ENCODE results near the gene ATRNL1. TPM values are rescaled to one million over a fixed set of nuclear protein-coding genes. Genes with fewer than 3 reads are reported as not detected.

The ATRNL1 gene
- polyA plus RNA-seq, result 2.5 TPM

DNA sequence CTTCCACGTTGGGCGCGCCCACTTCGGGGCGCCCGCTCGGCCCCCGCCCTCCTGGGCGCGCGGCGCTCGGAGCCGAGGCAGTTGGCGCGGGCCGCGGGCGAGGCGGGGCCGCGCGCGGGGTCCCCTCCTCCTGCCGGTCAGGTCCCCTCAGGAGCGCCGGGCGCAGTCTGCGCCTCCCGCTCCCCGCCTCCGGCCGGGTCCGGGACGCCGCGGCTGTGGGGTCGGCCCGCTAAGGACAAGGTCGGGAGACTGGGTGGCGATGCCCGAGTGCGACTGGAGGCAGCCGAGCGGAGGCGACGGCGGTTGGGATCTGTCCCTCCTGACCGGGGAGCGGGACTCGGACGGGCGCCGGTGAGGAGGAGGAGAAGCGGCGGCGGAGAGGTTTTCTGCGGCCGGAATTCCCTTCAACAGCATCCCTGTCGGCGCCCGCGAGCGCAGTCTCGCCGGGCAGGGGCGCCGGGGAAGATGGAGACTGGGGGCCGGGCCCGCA is at the start of gene ATRNL1:
TSS of gene ATRNL1 (plus strand) at position 80 of the 490 bp plus-strand sequence. CDS start at position 466, 386 bp downstream.
- H3K4me3 Mint-ChIP-seq, result peak within 1 kb of the TSS; percentile 85 to 95 (median 90)
- H3K36me3 Mint-ChIP-seq, result no peaks in the 10 kb centered on the region
- peaks cover 14% of the 10 kb centered on the region for H3K27me3 Mint-ChIP-seq
- H3K4me1 Mint-ChIP-seq, result peaks cover 5 to 13% (median 11%) of the 10 kb centered on the region in 3 donors
- H3K27ac Mint-ChIP-seq, result peak within 1 kb of the TSS; percentile 24 to 88 (median 50)
- H3K9me3 Mint-ChIP-seq, result peaks cover 0 to 2% (median 0%) of the 10 kb centered on the region in 3 donors

GRCh38 chr10:115043719-115044118 is 49.4 kb upstream of the ATRNL1 start:
- Mint-ChIP-seq H3K27ac (no peak overlapping the region), H3K36me3 (peaks cover 4% of the 10 kb centered on the region), H3K27me3 (peaks cover 1% of the 10 kb centered on the region), H3K9me3 (no peaks in the 10 kb centered on the region), H3K4me3 (no peak overlapping the region), H3K4me1 (no peaks in the 10 kb centered on the region)

DNA sequence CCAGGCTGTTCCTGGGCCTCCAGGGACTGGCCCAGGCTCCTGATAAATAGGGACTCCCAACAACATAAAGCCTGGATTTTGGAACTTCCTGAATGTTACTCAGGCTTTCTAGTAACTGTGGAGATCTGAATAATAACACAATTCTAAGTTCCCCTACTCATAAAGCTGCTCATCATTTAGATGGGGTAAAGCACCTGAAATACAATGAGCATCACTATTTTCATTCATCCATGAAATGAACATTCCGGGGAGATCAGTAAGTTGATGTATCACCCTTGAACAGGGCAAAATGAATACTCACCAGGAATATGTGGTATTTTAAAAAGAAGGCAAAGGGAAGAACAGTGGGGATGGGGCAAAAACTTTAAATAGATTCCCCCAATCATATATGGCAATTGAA is 48.3 kb upstream of the ATRNL1 start:
- Mint-ChIP-seq H3K9me3 (no peaks in the 10 kb centered on the region), H3K27me3 (peaks cover 3% of the 10 kb centered on the region), H3K36me3 (peaks cover 4% of the 10 kb centered on the region), H3K27ac (no peak overlapping the region), H3K4me1 (no peaks in the 10 kb centered on the region), H3K4me3 (no peak overlapping the region)

DNA sequence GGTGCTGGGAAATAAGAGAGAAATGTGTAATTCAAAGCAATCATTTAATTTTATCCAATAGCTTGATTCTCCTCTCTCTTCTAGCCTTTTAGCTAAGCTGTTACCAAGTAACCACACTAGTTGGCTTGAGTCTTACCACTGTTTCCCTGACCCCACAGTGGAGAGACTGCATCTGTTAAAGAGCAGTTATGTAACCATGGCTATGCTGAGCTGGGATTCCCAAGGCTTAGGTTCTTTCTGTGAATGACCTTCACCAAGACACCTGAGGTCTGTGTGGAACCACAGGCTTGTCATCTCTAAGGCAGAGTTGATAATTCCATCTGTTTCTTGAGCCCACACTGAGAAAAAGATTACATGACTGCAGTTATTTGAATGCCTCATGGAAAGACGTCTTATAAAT is 47.7 kb upstream of the ATRNL1 start:
- peaks cover 4% of the 10 kb centered on the region for H3K36me3 Mint-ChIP-seq

GRCh38 chr10:115046686-115047236 is 46.4 kb upstream of the ATRNL1 start:
- Mint-ChIP-seq H3K27ac (no peak overlapping the region), H3K27me3 (peaks cover 3% of the 10 kb centered on the region), H3K4me3 (no peak overlapping the region), H3K36me3 (peaks cover 2% of the 10 kb centered on the region), H3K9me3 (no peaks in the 10 kb centered on the region), H3K4me1 (no peaks in the 10 kb centered on the region)

More for the DNA sequence above, 47.7 kb upstream of the ATRNL1 start:
- Mint-ChIP-seq H3K27ac (no peak overlapping the region), H3K4me3 (no peak overlapping the region), H3K4me1 (no peaks in the 10 kb centered on the region), H3K9me3 (no peaks in the 10 kb centered on the region), H3K27me3 (peaks cover 3% of the 10 kb centered on the region)

DNA sequence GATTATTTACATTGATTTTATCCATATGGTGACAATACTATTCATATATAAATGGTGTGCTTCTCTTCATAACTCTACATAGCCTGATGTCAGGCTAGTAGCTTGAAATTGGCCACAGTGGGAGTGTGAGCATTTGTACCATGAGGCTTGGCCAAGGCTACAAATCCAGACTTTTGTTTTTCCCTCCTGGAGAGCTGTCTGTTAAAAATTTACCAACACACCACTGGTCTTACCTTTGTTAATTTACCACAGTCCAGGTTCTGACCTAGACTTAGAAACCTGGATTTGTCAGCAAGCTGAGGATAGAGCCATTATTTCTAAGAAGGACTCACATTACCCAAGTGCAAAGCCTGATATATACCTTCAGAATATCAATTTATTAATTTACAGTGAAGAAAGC is 45.5 kb upstream of the ATRNL1 start:
- Mint-ChIP-seq H3K27ac (no peak overlapping the region), H3K9me3 (no peaks in the 10 kb centered on the region), H3K4me1 (no peaks in the 10 kb centered on the region), H3K36me3 (peaks cover 2% of the 10 kb centered on the region), H3K27me3 (peaks cover 3% of the 10 kb centered on the region), H3K4me3 (no peak overlapping the region)

GRCh38 chr10:115049318-115049717 is 43.8 kb upstream of the ATRNL1 start:
- Mint-ChIP-seq H3K27ac (no peak overlapping the region), H3K27me3 (peaks cover 2% of the 10 kb centered on the region)

GRCh38 chr10:115049960-115050359 is 43.2 kb upstream of the ATRNL1 start:
- Mint-ChIP-seq H3K4me1 (no peaks in the 10 kb centered on the region), H3K36me3 (no peaks in the 10 kb centered on the region), H3K9me3 (no peaks in the 10 kb centered on the region), H3K27ac (no peak overlapping the region), H3K27me3 (peaks cover 2% of the 10 kb centered on the region), H3K4me3 (no peak overlapping the region)

More at GRCh38 chr10:115049318-115049717, 43.8 kb upstream of the ATRNL1 start:
- Mint-ChIP-seq H3K9me3 (no peaks in the 10 kb centered on the region), H3K36me3 (no peaks in the 10 kb centered on the region), H3K4me3 (no peak overlapping the region), H3K4me1 (no peaks in the 10 kb centered on the region)

DNA sequence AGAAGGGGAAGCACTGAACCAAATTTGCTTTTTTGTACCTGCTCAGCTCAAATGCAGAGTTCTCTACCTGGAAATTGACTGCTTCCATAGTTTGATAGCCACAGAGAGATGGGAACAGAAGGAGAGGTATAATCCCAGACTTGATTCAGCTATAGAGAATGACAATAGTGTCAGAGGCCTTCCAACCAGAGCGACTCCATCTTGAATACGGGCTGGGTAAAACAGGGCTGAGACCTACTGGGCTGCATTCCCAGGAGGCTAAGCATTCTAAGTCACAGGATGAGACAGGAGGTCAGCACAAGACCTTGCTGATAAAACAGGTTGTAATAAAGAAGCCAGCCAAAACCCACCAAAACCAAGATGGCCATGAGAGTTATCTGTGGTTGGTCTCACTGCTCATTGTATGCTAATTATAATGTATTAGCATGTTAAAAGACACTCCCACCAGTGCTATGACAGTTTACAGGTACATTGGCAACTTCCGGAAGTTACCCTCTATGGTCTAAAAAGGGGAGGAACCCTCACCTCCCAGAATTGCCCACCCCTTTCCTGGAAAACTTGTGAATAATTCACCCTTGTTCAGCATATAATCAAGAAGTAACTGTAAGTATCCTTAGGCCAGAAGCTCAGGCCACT is 42.7 kb upstream of the ATRNL1 start:
- Mint-ChIP-seq H3K9me3 (no peaks in the 10 kb centered on the region), H3K4me3 (no peak overlapping the region), H3K27me3 (peaks cover 2% of the 10 kb centered on the region), H3K27ac (no peak overlapping the region), H3K36me3 (no peaks in the 10 kb centered on the region), H3K4me1 (no peaks in the 10 kb centered on the region)

DNA sequence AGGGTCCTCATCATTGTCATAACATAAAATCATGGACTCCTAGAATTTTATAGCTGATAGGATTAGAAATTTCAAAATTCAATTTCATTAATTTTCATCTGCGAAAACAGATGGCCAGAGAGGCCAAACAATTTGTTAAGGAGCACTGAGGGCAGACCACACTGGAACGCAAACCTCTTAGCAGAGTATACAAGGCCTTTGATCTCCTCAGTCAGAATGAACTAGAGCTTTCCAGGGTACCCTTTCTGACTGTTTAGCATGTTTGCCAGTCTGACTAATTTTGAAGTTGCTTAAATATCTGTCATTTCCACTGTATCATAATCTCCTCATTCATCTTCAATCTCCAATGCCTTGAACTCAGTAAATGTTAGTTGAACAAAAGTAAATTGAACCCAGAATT is 41.9 kb upstream of the ATRNL1 start:
- Mint-ChIP-seq H3K27ac (no peak overlapping the region), H3K9me3 (no peaks in the 10 kb centered on the region), H3K4me3 (no peak overlapping the region), H3K4me1 (no peaks in the 10 kb centered on the region), H3K36me3 (no peaks in the 10 kb centered on the region), H3K27me3 (peaks cover 2% of the 10 kb centered on the region)

DNA sequence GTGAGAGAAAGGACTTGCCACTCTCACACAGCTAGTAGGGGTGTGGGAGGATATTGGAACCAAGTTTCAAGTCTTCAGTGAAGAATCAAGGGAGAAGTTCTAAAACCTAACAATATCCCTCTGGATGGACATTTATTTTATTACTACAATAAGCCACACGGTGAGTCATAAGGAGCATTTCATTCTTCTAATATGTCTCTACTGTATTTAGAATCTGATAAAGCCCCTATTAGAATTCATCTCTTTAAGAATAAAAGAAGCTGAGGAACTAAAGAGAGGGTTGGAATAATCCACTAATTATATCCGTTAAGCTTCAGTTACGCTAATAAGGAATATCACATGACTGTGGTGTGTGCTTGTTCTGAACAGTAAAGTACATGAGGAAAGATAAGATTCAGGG is 40.9 kb upstream of the ATRNL1 start:
- Mint-ChIP-seq H3K4me1 (no peaks in the 10 kb centered on the region), H3K9me3 (no peaks in the 10 kb centered on the region), H3K4me3 (no peak overlapping the region), H3K27ac (no peak overlapping the region), H3K36me3 (no peaks in the 10 kb centered on the region), H3K27me3 (peaks cover 2% of the 10 kb centered on the region)

DNA sequence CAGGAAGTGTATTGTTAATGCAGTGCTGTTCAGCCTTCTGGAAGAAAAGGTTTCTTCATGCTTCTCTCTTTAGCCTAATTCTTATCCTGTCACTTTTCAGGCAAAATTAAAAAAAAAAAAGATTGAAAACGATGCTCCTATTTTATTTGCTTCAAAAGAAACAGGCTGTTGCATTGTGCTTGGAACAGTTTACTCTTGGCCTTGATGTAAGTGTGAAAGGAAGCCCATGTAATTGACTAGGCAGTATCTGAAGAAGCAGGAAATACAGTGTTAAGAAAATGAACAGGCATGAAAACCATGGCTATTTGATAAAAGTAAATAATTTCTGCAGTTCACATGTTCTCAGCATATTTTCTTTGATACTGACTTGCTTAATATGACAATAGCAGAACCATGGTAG is 40.4 kb upstream of the ATRNL1 start:
- peaks cover 2% of the 10 kb centered on the region for H3K27me3 Mint-ChIP-seq
- H3K9me3 Mint-ChIP-seq, result no peaks in the 10 kb centered on the region
- H3K36me3 Mint-ChIP-seq, result no peaks in the 10 kb centered on the region
- H3K4me1 Mint-ChIP-seq, result no peaks in the 10 kb centered on the region
- no peak overlapping the region for H3K27ac Mint-ChIP-seq
- H3K4me3 Mint-ChIP-seq, result no peak overlapping the region

DNA sequence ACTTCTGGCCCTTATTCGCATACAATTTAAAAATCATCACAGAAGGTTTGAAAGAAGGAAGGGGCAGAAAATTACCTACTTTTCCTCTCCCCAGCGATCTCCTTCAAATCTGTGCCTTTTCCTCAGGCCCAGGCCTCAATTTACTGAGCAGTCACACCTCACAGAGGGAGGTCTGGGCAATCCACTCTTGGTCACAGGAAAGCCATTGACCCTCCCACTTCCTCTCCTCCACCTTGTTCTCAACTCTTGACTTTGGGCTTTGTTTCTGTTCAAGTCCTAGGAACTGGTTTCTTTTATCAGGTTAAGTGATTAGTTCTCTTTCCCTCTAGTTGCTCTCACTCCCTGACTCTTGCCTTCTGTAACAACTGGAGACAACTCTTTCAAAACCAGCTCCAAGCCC is 37.0 kb upstream of the ATRNL1 start:
- no peak overlapping the region for H3K27ac Mint-ChIP-seq
- no peaks in the 10 kb centered on the region for H3K27me3 Mint-ChIP-seq
- H3K4me3 Mint-ChIP-seq, result no peak overlapping the region
- no peaks in the 10 kb centered on the region for H3K36me3 Mint-ChIP-seq
- no peaks in the 10 kb centered on the region for H3K9me3 Mint-ChIP-seq
- H3K4me1 Mint-ChIP-seq, result peaks cover 0 to 2% (median 0%) of the 10 kb centered on the region in 3 donors

DNA sequence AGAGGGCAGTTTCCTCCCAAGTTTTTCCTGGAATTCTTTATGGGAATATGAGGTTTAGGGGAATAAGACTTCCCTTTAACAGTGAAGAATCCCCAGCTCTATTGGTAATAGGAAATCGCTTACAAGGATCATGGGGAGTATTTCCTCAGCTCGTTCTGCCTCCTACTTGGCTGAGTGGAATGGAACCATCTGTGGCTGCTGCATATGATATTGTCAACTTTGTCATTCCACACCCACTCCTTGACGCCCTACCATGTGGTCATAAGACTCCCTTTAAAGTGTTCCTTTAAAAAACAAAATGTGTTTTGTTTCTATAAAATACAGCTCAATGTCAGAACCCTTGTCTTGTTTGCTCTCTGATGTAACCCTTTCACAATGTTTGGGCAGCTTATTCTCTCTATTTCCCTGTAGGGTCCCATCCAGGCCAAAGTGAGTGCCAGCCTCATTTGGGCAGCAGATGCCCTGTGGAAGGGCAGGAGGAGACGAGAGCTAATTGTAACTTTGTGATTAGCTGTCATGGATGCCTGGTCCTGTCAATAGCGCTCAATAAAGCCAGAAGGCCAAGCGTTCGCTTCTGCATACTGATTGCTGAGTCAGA is 33.8 kb upstream of the ATRNL1 start:
- Mint-ChIP-seq H3K27me3 (peaks cover 2% of the 10 kb centered on the region), H3K36me3 (no peaks in the 10 kb centered on the region), H3K9me3 (peaks cover 0 to 2% (median 0%) of the 10 kb centered on the region in 3 donors), H3K4me3 (no peak overlapping the region), H3K27ac (no peak overlapping the region), H3K4me1 (peaks cover 6 to 10% (median 10%) of the 10 kb centered on the region in 3 donors)

GRCh38 chr10:115063701-115064658 is 29.2 kb upstream of the ATRNL1 start:
- H3K27me3 Mint-ChIP-seq, result peaks cover 4% of the 10 kb centered on the region
- peaks cover 0 to 2% (median 0%) of the 10 kb centered on the region in 3 donors for H3K9me3 Mint-ChIP-seq
- peaks cover 9 to 17% (median 14%) of the 10 kb centered on the region in 3 donors for H3K4me1 Mint-ChIP-seq
- H3K27ac Mint-ChIP-seq, result no peak overlapping the region
- H3K36me3 Mint-ChIP-seq, result no peaks in the 10 kb centered on the region
- H3K4me3 Mint-ChIP-seq, result peak overlapping the region in 3 of 4 donors; percentile 34 to 70 (median 64)
